ENCODE data around the gene CEL.
"Not testable (repeated sequence)": the region's sequence is repeated elsewhere in the genome, so short reads cannot be mapped to it uniquely, and the experiment has no call there.

CEL gene

DNA sequence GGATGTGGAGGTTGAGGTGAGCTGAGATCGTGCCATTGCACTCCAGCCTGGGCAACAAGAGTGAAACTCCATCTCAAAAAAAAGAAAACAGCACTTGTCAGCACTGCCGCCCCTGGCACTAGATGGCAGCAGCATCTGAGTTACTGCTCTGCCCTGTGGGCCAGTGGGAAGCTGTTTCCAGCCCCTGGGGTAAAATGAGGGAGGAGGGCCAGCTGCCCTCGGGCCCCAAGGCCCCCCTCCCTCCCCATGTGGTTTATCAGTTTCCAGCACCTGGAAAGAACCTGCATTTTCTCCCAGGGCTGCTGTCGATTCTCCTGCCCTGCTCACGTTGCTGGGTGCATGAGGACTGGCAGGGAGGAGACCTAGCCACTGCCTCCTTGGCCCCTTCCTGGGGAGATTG is 13.2 kb upstream of the CEL start:
- ATAC-seq: peak; percentile 51 to 63

DNA sequence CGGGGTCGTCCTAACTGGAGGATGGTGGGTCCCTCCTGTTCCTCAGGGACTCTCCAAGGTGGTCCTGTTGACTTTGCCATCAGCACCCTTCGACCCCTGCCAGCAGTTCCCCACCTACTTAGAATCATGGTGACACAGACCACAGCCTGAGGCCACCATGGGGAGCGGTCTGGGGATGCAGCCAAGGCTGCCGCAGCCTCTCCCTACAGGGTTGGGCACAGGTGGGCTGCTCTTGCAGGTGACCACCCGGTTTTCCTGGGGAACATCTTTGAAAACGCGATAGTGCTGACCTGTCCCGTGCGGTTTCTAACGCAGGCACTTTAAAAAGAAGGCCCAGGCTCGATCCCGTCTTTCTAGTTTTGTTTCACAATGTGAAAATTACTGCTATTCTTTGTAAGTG is 12.7 kb upstream of the CEL start:
- ATAC-seq: no peak

DNA sequence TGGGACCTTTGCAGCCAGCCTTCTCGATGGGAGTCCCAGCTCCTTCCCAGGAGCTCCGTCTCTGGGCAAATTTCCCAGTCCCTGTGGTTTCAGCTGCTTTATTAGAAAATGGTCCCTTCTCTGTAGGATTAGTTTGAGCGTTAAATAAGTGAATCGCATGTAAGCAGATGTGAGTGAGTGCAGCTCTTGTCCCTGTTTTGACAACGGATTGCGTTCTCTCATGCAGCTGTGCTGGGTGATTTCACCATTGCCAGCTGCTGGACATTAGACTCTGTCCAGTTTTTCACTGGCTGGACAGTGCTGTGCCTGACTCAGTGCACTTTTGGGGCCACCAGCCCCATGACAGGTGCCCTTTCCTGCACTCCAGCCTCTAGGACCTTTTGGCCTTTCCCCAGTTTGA is 11.6 kb upstream of the CEL start:
- no peak for ATAC-seq

DNA sequence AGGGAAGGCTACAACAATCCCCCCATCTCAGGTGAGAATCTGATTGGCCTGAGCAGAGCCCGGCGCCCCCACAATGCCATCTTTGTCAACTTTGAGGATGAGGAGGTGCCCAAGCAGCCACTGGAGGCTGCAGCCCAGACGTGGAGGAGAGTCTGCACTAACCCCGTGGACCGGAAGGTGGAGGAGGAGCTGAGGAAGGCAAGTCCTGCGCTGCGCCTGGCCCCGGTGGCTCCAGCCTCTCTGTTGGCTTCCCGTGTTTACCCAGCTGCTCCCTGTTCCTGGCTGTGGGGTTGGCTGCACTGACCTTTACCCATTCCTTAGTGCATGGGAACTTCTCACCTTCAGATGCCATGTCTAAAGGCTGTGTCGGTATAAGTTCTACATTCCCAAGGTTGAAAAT is 11.0 kb upstream of the CEL start:
- no peak for ATAC-seq

DNA sequence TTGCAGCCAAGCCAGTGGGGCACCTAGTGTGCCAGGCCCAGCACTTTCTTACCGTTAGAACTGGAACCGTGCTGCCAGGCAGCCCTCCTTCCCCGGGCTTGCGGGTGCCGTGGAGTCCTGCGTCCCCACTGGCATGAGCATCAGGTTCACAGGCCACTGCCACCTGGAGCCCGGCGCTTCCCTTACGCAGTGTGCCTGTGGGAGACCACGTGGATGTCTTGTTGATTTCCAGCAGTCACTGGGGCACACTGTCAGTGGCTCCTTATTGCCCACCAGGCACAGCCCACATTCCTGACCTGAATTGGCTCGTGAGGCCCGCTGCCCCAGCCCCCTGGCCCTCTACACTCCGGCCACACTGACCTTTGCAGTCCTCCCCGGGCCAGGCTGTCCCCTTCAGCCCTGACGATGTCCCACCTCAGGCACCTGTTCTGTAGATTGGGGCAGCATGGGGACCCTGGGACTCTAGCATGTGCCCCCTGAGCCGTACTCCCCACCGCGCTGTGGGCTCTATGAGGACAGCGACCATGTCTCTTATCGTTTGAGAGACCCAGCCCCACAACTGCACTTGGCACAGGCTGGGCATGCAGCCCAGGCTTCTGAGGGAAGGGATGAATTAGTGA is 10.4 kb upstream of the CEL start:
- no peak for ATAC-seq

DNA sequence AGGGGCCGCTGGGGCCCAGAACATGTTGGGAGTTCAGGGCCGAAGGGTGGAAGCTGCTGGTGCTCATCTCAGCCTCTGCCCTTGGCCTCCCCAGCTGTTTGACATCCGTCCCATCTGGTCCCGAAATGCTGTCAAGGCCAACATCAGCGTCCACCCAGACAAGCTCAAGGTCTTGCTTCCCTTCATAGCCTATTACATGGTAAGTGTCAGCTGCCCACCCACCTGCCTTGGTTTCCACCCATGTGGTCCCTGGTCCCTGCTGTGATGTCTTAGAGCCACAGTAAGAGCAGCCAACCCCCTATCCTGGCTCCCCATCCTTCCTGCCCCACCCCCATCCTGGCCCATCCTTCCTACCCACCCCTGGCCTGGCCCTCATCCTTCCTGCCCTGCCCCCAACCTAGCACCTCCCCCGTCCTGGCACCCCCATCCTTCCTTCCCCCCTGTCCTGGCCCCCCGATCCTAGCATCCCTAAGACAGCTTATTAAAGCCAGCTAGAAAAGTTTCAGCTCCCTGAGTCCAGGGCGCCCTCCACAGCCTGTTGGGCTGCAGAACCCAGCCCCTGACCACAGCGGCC is 9.7 kb upstream of the CEL start:
- no peak for ATAC-seq

DNA sequence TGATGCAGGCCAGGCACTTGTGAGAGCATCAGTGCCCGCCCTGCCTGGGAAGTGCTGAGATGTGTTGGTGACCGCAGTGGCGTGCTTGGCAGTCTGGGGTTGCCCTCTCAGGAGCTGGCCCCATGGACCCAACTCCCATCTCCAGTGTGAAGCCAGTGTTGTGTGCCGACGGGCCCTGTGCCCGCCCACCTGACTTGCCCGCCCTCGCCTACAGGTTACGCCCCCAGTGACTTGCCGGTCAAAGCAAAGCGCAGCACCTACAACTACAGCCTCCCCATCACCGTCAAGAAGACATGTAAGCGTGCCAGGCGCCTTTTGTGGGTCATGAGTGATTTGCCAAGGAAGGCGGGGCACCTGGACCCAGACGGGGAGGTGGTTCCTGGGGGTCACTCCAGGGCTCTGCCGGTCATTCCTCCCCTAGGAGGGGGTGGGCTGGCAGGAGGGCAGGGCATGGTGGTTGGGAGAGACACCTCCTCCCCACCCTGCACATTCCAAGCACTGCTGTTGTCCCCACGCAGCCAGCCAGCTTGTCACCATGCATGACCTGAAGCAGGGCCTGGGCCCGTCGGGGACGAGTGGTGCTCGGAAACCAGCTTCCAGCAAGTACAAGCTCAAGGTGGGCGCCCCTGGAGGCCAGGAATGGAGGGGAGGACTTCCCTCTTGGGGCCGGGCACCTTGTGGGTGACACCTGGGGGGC is 7.4 kb upstream of the CEL start:
- no peak for ATAC-seq

DNA sequence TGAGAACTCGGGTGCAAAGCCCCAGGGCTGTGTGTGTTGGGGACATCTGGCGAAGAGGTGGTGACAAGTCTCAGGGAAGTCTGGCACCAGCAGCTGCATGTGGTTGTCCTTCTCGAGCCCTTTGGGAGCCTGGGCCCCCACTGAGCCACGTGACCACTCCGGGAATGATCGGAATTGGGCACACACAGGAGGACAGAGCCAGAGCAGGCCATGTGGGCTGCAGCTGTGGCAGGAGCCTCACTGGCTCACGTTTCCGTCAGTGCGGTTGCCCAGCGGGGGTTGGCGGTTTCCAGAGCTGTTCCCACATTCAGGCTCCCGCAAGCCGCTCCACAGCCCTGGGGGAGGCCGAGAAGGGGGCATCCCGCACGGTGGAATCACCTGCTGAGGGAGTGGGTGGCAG is 6.8 kb upstream of the CEL start:
- no peak for ATAC-seq

DNA sequence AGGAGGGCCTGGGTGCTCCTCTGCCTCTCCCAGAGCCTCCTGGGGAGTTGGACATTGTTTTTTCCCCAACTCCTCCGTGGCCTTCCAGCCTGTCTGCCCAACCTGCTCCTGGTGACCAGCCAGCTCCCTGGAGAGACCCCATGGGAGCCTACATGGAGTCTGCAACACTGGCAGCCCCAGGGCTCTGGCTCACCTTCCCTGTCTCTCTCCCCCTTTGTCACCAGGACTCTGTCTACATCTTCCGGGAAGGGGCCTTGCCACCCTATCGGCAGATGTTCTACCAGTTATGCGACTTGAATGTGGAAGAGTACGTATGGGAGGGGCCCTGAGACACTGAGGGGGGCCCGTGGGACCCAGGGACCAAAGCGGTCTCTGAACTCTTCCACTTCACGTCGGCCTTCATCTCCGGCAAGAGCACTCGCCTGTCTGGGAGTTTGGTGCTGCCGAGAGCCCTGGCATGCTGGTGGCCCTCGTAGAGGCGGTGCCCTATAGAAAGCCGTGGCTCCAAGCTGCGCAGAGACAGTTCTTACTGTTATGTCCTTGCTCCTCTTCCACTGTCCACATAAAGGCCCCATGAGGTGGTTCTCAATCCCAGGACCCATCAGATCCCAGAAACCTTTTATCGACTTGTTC is 5.9 kb upstream of the CEL start:
- ATAC-seq: no peak

DNA sequence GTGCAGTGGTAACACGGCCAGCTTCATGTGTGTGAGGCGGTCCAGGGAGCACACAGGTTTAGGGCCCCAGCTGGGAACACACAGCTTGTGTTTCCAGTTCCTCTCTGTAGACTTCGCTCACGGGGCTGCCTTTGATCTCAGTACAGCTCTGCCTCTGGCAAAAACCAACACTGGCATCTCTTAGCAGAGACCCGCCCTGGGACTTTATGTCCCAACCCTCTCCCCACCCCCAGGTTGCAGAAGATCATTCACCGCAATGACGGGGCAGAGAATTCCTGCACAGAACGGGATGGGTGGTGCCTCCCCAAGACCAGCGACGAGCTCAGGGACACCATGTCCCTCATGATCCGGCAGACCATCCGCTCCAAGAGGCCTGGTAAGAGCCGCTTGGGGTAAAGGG is 5.2 kb upstream of the CEL start:
- ATAC-seq: no peak

DNA sequence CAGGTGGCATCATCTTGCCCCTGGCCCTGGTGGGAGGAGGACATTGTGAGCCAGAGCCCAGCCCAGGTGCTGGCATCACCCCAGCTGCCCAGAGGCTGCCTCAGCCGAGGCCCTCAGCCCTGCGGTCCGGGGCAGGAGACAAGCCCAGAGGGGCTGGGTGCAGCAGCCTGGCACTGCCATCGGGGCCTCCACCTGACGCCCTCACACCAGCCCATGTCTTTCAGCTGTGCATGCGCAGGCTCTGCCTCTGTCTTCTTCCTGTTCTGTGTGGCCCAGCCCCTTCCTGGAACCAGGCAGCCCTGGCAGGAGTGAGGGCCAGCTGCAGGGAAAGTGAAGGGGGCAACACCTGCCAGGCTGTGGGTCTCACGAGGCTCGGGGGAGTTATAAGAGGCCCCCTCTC is 4.8 kb upstream of the CEL start:
- ATAC-seq: no peak

DNA sequence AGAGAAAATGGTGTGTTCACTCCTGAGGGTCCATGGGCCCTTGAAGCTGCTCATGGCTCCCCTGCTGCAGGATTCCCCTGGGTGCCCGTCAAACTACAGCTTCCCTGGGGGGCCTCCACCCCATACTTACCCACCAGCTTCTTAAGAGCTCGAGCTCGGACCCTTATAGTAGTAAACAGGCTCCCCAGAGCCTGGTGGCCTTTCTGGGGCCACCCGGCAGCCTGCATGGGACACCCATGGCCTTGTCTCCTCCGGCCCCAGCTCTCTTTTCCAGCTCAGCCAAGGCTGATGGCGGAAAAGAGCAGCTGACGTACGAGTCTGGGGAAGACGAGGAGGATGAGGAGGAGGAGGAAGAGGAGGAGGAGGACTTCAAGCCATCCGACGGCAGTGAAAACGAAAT is 4.2 kb upstream of the CEL start:
- no peak for ATAC-seq

DNA sequence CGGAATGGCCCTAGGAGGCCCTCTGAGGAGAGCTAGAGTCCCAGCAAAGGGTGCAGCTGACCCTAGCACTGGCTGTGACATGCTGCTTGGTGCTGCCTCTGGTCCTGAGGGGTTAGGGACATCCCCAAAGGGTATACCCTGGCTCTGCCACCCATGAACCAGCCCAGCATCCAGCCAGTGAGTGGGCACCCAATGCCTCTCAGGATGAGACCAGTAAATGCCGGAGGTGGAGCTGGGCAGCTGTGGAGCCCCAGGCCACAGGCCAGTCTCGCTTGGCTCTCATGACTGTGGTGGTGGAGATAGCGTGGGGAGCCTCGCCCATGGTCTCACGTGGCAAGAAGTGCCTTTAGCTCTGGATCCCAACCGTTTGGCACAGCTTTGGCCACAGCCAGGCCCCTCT is 3.7 kb upstream of the CEL start:
- no peak for ATAC-seq

DNA sequence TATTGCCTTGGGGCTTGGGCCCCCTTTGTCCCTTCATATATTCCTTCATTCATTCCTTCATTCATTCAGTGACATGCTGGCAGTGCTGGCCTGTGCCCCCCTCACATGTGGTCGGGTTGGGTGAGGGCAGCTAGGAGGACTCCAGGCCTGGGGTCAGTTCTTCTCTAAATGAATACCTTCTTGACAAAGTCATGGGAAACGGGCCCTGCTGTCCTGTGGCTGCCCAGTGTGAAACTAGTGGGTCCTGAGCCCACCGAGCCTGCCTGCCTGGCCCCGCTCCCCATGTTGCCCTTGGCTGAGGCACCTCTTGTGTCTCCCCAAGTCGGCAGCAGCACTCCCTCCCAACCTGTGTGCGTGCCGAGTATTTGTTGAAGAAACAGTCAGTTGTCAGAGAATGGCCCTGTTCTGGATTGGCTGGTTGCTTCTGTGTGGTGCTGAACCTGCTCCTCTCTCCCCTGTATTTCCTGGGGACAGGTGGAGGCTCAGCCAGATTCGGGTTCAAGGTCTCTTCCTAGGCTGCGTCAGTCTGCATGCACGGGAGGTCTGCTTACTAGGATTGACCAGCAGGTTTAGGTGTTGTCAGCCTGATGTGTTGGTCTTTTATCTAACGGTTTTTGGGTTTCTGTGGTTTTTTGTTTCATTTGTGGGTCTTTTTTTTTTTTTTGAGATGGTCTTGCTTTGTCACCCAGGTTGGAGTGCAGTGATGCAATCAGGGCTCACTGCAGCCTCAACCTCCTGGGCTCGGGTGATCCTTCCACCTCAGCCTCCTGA is 3.0 kb upstream of the CEL start:
- no peak for ATAC-seq

DNA sequence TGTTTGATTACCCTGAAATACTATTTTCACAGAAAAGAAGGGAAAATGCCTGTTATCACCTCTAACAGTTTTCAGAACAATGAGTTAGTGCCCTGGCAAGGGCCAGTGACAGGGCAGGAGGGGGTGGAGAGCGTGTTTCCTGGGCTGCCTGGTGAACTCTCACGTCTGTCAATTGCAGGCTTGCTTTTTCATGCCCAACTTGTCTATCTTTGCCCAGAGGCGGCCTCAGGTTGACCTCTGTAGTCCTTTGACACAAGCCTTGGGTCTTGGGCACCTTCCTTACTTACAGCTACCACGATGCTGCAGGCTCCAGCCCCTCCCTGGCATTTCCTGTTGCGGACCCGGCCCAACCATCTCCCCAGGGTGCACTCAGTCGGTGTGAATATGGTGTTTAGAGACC is 2.2 kb upstream of the CEL start:
- no peak for ATAC-seq

DNA sequence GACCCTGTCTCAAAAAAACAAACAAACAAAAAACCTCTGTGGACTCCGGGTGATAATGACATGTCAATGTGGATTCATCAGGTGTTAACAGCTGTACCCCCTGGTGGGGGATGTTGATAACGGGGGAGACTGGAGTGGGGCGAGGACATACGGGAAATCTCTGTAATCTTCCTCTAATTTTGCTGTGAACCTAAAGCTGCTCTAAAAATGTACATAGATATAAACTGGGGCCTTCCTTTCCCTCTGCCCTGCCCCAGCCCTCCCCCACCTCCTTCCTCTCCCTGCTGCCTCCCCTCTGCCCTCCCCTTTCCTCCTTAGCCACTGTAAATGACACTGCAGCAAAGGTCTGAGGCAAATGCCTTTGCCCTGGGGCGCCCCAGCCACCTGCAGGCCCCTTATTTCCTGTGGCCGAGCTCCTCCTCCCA is 1.4 kb upstream of the CEL start:
- no peak for ATAC-seq

DNA sequence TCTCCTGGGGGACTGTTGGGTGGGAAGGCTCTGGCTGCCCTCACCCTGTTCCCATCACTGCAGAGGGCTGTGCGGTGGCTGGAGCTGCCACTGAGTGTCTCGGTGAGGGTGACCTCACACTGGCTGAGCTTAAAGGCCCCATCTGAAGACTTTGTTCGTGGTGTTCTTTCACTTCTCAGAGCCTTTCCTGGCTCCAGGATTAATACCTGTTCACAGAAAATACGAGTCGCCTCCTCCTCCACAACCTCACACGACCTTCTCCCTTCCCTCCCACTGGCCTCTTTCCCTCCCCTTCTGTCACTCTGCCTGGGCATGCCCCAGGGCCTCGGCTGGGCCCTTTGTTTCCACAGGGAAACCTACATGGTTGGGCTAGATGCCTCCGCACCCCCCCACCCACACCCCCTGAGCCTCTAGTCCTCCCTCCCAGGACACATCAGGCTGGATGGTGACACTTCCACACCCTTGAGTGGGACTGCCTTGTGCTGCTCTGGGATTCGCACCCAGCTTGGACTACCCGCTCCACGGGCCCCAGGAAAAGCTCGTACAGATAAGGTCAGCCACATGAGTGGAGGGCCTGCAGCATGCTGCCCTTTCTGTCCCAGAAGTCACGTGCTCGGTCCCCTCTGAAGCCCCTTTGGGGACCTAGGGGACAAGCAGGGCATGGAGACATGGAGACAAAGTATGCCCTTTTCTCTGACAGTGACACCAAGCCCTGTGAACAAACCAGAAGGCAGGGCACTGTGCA is 590 bp upstream of the CEL start:
- ATAC-seq: not testable (repeated sequence)

DNA sequence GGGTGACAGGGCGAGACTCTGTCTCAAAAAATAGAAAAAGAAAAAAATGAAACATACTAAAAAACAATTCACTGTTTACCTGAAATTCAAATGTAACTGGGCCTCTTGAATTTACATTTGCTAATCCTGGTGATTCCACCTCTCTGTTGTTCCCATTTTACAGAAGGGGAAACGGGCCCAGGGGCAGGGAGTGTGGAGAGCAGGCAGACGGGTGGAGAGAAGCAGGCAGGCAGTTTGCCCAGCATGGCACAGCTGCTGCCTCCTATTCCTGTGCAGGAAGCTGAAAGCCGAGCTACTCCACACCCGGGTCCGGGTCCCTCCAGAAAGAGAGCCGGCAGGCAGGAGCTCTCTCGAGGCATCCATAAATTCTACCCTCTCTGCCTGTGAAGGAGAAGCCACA is 788 bp downstream of the CEL start:
- not testable (repeated sequence) for ATAC-seq

DNA sequence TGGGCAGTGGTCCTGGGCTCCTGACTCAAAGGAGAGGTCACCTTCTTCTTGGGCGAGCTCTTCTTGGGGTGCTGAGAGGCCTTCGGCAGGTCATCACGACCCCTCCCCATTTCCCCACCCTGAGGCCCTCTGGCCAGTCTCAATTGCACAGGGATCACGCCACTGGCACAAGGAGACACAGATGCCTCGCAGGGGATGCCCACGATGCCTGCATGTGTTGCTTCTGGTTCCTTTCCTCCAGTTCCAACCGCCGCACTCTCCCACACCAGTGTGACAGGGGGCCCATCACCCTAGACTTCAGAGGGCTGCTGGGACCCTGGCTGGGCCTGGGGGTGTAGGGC is 1.3 kb downstream of the CEL start:
- no peak for ATAC-seq

DNA sequence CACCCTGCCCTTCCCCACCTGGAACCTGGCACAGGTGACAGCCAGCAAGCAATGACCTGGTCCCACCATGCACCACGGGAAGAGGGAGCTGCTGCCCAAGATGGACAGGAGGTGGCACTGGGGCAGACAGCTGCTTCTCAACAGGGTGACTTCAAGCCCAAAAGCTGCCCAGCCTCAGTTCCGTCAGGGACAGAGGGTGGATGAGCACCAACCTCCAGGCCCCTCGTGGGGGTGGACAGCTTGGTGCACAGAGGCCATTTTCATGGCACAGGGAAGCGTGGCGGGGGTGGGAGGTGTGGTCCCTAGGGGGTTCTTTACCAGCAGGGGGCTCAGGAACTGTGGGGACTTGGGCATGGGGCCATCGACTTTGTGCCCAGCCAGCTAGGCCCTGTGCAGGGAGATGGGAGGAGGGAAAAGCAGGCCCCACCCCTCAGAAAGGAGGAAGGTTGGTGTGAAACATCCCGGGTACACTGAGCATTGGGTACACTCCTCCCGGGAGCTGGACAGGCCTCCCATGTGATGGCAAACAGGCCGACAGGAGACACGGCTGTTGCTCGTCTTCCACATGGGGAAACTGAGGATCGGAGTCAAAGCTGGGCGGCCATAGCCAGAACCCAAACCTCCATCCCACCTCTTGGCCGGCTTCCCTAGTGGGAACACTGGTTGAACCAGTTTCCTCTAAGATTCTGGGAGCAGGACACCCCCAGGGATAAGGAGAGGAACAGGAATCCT is 1.9 kb downstream of the CEL start:
- ATAC-seq: no peak

DNA sequence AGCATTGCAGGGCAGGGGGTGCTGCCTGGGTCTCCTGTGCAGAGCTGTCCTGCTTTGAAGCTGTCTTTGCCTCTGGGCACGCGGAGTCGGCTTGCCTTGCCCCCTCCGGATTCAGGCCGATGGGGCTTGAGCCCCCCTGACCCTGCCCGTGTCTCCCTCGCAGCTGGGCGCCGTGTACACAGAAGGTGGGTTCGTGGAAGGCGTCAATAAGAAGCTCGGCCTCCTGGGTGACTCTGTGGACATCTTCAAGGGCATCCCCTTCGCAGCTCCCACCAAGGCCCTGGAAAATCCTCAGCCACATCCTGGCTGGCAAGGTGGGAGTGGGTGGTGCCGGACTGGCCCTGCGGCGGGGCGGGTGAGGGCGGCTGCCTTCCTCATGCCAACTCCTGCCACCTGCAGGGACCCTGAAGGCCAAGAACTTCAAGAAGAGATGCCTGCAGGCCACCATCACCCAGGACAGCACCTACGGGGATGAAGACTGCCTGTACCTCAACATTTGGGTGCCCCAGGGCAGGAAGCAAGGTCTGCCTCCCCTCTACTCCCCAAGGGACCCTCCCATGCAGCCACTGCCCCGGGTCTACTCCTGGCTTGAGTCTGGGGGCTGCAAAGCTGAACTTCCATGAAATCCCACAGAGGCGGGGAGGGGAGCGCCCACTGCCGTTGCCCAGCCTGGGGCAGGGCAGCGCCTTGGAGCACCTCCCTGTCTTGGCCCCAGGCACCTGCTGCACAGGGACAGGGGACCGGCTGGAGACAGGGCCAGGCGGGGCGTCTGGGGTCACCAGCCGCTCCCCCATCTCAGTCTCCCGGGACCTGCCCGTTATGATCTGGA is 2.7 kb downstream of the CEL start:
- no peak for ATAC-seq
